Measurements from ENCODE around the gene CXCR3. TPM values are rescaled to one million over a fixed set of nuclear protein-coding genes. Genes with fewer than 3 reads are reported as not detected.
"Not testable (repeated sequence)": the region's sequence is repeated elsewhere in the genome, so short reads cannot be mapped to it uniquely, and the experiment has no call there.

CXCR3 gene
- total RNA-seq, 1 donor from 2014 or later = not detected

GRCh38 chrX:71618787-71619186, 476 bp upstream of the CXCR3 start:
- no peak for TF ChIP-seq CTCF (conservative IDR thresholded peaks at IDR 0.05; ENCODE audit: low read depth, low read length)
- no peak for DNase-seq (ENCODE audit: low read depth)
- no peak overlapping the region for H3K4me3 ChIP-seq (ENCODE audit: low read depth, low read length)

- DNase-seq (ENCODE audit: low read depth) = no peak
- TF ChIP-seq CTCF (conservative IDR thresholded peaks at IDR 0.05; ENCODE audit: low read depth, low read length) = no peak
- H3K4me3 ChIP-seq (ENCODE audit: low read depth, low read length) = no peak overlapping the region
These were observed 569 bp downstream of the CXCR3 start for GRCh38 chrX:71617742-71618141.

GRCh38 chrX:71616672-71617529, 1.4 kb downstream of the CXCR3 start:
- TF ChIP-seq CTCF (conservative IDR thresholded peaks at IDR 0.05; ENCODE audit: low read depth, low read length) = peak; percentile 11

GRCh38 chrX:71615954-71616353, 2.4 kb downstream of the CXCR3 start:
- no peak overlapping the region for H3K4me3 ChIP-seq (ENCODE audit: low read depth, low read length)
- no peak for DNase-seq (ENCODE audit: low read depth)
- no peak for TF ChIP-seq CTCF (conservative IDR thresholded peaks at IDR 0.05; ENCODE audit: low read depth, low read length)

More at GRCh38 chrX:71616672-71617529, 1.4 kb downstream of the CXCR3 start:
- no peak for DNase-seq (ENCODE audit: low read depth)
- H3K4me3 ChIP-seq (ENCODE audit: low read depth, low read length) = no peak overlapping the region

- TF ChIP-seq CTCF (conservative IDR thresholded peaks at IDR 0.05; ENCODE audit: low read depth, low read length) = no peak
- DNase-seq (ENCODE audit: low read depth) = no peak
These were observed 3.3 kb downstream of the CXCR3 start for GRCh38 chrX:71615056-71615455.

GRCh38 chrX:71612256-71612655, 6.1 kb downstream of the CXCR3 start:
- TF ChIP-seq CTCF (conservative IDR thresholded peaks at IDR 0.05; ENCODE audit: low read depth, low read length) = no peak
- no peak for DNase-seq (ENCODE audit: low read depth)
- no peak overlapping the region for H3K4me3 ChIP-seq (ENCODE audit: low read depth, low read length)

More at GRCh38 chrX:71615056-71615455, 3.3 kb downstream of the CXCR3 start:
- no peak overlapping the region for H3K4me3 ChIP-seq (ENCODE audit: low read depth, low read length)

- not testable (repeated sequence) for H3K4me3 ChIP-seq (ENCODE audit: low read depth, low read length); DNase-seq (ENCODE audit: low read depth)
These were observed 6.6 kb downstream of the CXCR3 start for GRCh38 chrX:71611736-71612135.

Measured in epithelial cell of proximal tubule (primary cell).